Epithelial cell of proximal tubule (primary cell): ENCODE measurements around the gene RTN1. TPM values are rescaled to one million over a fixed set of nuclear protein-coding genes. Genes with fewer than 3 reads are reported as not detected.

Experiments
- DNase-seq: peaks from one replicate; pipeline ENCODE4 v3.0.0-alpha.2; 2011; ENCODE audit warnings: low read depth
- H3K4me3 ChIP-seq: 2 replicates; pipeline ENCODE4 v1.5.1; 2011; ENCODE audit warnings: low read depth, mild to moderate bottlenecking, low read length
- CTCF ChIP-seq: conservative IDR thresholded peaks from 2 replicates; pipeline ENCODE4 v1.5.1; 2012; ENCODE audit warnings: low read depth, mild to moderate bottlenecking, low read length
- total RNA-seq: library from RNA; depleted of rRNA; stranded (reverse); fragments of >200 nt; gene quantifications from 2 replicates; pipeline ENCODE4 v1.2.3, GENCODE V29; 2015

Gene RTN1
- total RNA-seq, 1 donor from 2014 or later, result 0.35 TPM

DNA sequence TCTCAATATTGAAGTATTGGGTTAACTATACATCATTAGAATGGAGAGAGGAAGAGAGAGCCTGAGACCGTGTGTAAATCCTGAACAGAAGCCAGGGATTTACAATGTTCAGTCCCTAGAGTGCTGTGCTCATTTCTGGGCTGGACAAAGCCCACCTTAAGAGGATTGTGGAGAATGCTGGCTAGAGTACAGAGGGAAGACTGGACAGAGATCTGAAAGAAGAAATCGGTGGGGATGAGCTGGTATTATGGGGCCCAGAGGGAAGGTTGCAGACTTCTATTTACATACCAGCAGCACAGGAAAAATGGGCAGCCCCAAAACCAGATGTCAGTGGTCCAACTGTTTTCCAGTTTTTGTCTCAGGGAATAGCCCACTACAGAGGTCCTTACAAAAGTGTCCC is 42.3 kb downstream of the RTN1 start:
- no peak overlapping the region for H3K4me3 ChIP-seq
- no peak for TF ChIP-seq CTCF
- DNase-seq, result no peak

DNA sequence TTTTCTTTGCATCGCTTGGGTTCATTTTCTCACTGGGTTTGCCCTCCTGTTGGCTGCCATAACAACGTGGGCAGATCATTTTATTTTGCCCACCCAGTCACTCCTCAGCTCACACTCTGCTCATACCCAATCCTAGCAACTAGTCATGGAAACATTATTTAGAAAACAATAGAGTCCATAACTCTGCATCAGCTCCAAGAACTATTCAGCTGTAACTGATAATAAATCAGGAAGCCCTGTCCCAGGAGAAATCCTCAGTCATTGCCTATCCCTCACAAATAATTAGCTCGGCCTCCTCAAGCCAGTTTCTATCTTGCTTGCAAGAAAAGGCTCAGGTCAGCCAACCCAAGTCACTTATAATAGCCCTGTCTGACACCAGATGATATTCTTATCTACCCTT is 43.2 kb downstream of the RTN1 start:
- peak; percentile 9 for DNase-seq
- TF ChIP-seq CTCF, result no peak

DNA sequence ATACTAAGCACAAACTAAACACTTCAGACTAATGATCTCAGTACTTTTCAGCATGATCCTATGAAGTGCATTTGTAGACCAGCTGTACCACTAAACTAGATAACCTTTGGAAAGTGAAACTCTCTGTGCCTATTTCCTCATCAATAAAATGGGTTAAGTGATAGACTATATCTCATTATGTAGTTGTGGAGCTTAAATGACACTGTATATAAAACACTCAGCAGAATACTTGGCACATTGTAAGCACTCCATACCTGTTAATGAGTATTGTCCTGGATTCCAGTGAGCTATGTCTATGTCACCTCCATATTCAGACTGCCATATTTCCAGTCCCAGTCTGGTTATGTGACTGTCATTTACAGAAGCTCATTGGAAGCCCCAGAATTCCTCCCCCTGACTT is 44.4 kb downstream of the RTN1 start:
- DNase-seq, result no peak
- no peak overlapping the region for H3K4me3 ChIP-seq
- no peak for TF ChIP-seq CTCF

More for the DNA sequence above, 43.2 kb downstream of the RTN1 start:
- no peak overlapping the region for H3K4me3 ChIP-seq

DNA sequence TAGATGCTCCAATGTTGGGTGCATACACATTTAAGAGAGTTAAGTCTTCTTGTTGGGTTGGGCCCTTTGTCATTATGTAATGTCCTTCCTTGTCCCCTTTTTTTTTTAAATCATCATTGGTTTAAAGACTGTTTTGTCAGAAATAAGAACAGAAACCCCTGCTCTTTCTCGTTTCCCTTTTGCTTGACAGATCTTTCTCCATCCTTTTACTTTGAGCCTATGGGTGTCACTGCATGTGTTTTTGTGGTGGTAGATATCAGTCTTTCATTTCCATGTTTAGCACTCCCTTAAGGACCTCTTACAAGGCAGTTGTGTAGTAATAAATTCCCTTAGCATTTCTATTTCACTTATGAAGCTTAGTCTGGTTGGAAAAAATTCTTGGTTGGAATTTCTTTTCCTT is 47.4 kb downstream of the RTN1 start:
- no peak for DNase-seq
- no peak overlapping the region for H3K4me3 ChIP-seq
- TF ChIP-seq CTCF, result no peak

DNA sequence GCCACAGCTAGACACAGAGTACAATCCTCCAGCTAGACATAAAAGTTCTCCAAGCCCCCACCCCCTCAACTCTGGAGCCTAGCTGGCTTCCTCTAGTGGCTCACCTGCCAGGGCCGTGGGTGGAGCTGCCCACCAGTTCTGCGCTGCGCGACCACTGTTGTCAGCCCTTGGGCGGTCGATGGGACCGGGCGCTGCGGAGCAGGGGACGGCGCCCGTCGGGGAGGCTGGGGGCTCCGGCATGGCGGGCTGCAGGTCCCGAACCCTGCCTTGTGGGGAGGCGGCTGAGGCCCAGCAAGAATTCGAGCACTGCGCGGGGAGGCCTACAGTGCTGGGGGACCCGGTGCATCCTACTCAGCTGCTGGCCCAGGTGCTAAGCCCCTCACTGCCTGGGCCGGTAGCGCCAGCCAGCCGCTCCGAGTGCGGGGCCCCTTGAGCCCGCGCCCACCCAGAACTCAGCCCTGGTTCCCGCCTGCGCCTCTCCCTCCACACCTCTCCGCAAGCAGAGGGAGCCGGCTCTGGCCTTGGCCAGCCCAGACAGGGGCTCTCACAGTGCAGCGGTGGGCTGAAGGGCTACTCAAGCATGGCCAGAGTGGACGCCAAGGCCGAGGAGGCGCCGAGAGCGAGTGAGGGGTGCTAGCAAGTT is 51.0 kb downstream of the RTN1 start:
- H3K4me3 ChIP-seq, result no peak overlapping the region
- no peak for TF ChIP-seq CTCF
- no peak for DNase-seq

DNA sequence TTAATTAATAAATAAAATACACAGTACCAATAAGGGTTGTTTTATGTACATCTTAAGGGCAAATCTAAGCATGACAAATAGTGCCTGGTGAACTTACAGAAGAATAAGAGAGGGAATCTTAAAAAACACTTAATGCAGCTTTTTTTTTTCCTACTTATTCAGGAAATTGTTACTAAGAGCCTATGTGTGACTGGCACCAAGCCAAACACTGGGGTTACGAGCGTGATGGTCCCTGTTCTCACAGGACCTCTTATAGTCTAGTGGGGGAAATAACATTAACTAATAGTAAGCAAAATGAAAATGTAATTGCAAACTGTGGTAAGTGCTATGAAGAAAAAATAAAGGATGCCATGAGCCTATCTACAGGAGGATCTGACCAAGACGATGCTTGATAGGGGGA is 53.6 kb downstream of the RTN1 start:
- TF ChIP-seq CTCF, result no peak
- DNase-seq, result no peak

DNA sequence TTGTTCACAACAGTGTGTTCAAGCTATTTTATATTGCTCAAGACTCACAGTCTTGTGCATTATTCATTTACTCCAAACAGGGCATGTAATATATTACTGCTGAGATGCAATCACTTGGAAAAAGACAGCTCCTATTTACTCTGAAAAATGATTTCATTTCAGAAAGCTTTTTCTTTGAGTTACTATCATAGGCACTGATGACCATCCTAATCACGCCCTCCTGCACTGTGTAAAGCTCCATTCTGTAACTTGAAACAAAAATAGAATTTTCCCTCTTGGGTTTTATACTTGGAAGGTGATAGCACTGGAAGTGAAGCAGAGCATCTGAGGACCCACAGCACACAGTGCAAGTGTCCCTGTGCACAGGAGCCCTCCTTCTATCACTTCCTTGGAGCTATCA is 55.6 kb downstream of the RTN1 start:
- TF ChIP-seq CTCF, result no peak
- no peak for DNase-seq
- H3K4me3 ChIP-seq, result no peak overlapping the region

More for the DNA sequence above, 53.6 kb downstream of the RTN1 start:
- H3K4me3 ChIP-seq, result no peak overlapping the region
